ENCODE results near the gene OTOA.
"Not testable (repeated sequence)": the region's sequence is repeated elsewhere in the genome, so short reads cannot be mapped to it uniquely, and the experiment has no call there.

OTOA gene

DNA sequence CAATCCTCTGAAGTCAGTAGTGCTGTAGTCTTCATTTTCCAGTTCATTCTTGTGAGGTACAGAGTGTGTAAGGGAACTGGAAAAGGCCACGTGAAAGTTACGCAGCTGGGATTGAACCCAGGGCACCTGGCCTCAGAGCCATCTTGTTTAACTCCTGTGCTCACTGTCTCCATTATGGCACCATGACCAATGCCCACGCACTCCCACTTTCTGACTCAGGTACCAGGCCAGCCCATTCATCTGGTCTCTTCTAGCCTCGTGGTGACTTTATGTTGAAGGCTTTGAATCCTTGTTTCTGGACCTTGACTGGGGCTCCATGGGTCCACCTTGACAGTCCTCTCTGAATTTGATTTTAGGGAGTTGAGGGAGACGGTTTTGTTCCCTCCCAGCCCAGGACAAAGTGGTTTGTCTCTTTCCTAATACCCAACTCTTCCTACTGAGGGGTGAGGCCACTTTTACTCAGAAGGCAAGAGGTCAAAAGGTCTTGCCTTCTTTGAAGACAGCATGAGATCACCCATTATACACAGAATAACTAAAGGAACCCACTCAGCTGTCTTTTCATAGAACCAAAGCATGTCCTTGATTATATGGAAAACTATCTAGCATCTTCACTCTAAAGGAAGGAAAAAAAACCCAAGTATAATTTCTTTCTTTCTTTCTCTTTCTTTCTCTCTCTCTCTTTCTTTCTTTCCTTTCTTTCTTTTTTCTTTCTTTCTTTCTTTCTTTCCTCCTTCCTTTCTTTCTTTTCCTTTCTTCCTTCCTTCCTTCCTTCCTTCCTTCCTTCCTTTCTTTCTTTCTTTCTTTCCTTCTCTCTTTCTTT lies 50.0 kb downstream of the OTOA start:
- TF ChIP-seq CTCF (IDR thresholded peaks at IDR 0.05) (no peak), ZFX (IDR thresholded peaks at IDR 0.05; ENCODE audit: borderline replicate concordance) (no peak)
- H3K27ac ChIP-seq: no peak overlapping the region

- not testable (repeated sequence) for H3K27ac ChIP-seq
Measured at GRCh38 chr16:21714369-21714618, 50.5 kb downstream of the OTOA start.

- TF ChIP-seq CTCF (IDR thresholded peaks at IDR 0.05): no peak
- TF ChIP-seq ZFX (IDR thresholded peaks at IDR 0.05; ENCODE audit: borderline replicate concordance): no peak
- no peak overlapping the region for H3K27ac ChIP-seq
Measured at GRCh38 chr16:21717608-21718007, 53.8 kb downstream of the OTOA start.

GRCh38 chr16:21719283-21719682 lies 55.5 kb downstream of the OTOA start:
- no peak overlapping the region for H3K27ac ChIP-seq
- TF ChIP-seq CTCF (IDR thresholded peaks at IDR 0.05) (no peak), ZFX (IDR thresholded peaks at IDR 0.05; ENCODE audit: borderline replicate concordance) (no peak)

DNA sequence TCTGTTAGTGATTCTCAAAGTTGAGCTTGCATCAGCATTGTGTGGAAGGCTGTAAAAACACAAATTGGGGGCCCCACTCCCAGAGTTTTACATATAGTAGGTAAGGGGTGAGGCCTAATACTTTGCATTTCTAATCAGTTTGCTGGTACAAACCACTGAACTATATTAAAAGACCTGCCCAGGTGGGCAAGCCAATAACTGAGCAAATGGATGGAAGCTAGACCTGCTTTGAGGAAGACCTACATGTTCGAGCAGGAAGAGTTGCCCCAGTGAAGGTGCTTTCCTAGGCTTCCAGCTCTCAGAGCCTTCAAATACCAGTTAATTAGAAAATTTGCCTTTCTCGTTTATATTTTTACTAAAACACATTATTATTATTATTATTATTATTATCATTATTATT lies 56.8 kb downstream of the OTOA start:
- TF ChIP-seq ZFX (IDR thresholded peaks at IDR 0.05; ENCODE audit: borderline replicate concordance): no peak
- TF ChIP-seq CTCF (IDR thresholded peaks at IDR 0.05): no peak

GRCh38 chr16:21722771-21723455 lies 59.1 kb downstream of the OTOA start:
- no peak for TF ChIP-seq CTCF (IDR thresholded peaks at IDR 0.05)
- no peak for TF ChIP-seq ZFX (IDR thresholded peaks at IDR 0.05; ENCODE audit: borderline replicate concordance)
- no peak overlapping the region for H3K27ac ChIP-seq

More for the DNA sequence above, 56.8 kb downstream of the OTOA start:
- H3K27ac ChIP-seq: no peak overlapping the region

- no peak overlapping the region for H3K27ac ChIP-seq
- no peak for TF ChIP-seq ZFX (IDR thresholded peaks at IDR 0.05; ENCODE audit: borderline replicate concordance)
- TF ChIP-seq CTCF (IDR thresholded peaks at IDR 0.05): no peak
Measured at GRCh38 chr16:21723532-21723931, 59.8 kb downstream of the OTOA start.
